ENCODE measurements around the gene RPA1. TPM values are rescaled to one million over a fixed set of nuclear protein-coding genes. Genes with fewer than 3 reads are reported as not detected.

Gene RPA1
- total and polyA plus RNA-seq, 2 of the 4 experiments (the other 2 are of a cell fraction), result 38.4 to 48.2 TPM

DNA sequence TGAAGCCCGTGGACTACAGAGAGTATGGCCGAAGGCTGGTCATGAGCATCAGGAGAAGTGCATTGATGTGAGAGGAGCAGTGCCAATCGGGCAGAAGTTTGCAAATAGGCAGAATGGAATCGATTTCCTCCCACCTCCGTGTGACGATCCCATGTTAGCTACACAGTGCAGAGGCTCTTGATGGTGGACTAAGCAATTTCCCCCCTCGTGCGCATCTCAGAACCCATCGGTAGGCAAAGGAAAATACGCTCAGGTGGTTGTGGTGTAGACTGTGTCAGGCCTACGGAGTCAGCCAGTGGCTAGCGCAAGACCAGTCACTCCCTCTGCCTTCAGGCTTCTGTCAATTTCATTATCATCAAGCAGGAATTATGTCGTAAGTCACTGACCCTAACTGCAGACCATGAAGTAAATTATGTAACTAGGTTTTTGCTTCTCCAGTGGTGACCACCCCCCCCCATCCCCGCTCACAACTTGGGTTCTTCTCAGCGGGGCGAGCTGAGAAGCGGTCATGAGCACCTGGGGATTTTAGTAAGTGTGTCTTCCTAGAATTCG lies 67.4 kb downstream of the RPA1 start (continued):
- no peak for TF ChIP-seq RFX5 (IDR thresholded peaks at IDR 0.05; ENCODE audit: low read depth, low read length)
- TF ChIP-seq MAFK (IDR thresholded peaks at IDR 0.05; ENCODE audit: low read depth, low read length), result no peak
- TF ChIP-seq RAD21 (IDR thresholded peaks at IDR 0.05; ENCODE audit: low read length), result no peak

- no peak overlapping the region for H2AK5ac ChIP-seq (ENCODE audit: low read depth, low read length)
- no peak overlapping the region for H2BK120ac ChIP-seq (ENCODE audit: low read depth, low read length)
- no peak overlapping the region for H3K23ac ChIP-seq (ENCODE audit: low read depth, low read length)
- peaks cover 31% of the 10 kb centered on the region for H3K36me3 ChIP-seq (ENCODE audit: control insufficient read depth, insufficient read depth, low read length)
- no peaks in the 10 kb centered on the region for H3K79me1 ChIP-seq (ENCODE audit: low read depth in 1 of 2, low read length in 2 of 2)
- no peak overlapping the region for H3K18ac ChIP-seq (ENCODE audit: low read depth, low read length)
- no peak overlapping the region for H4K8ac ChIP-seq (ENCODE audit: low read depth in 2 of 2, low read length in 2 of 2)
- no peak overlapping the region for H2AFZ ChIP-seq (replicated peaks; ENCODE audit: low read length, poor library complexity)
- no peak overlapping the region for H2BK20ac ChIP-seq (ENCODE audit: low read depth, low read length)
- H4K20me1 ChIP-seq (ENCODE audit: insufficient read depth, low read length), result no peaks in the 10 kb centered on the region
- TF ChIP-seq CEBPB (IDR thresholded peaks at IDR 0.05; ENCODE audit: low read depth, low read length) (no peak), MXI1 (IDR thresholded peaks at IDR 0.05; ENCODE audit: borderline replicate concordance, low read depth, low read length) (no peak), CHD1 (IDR thresholded peaks at IDR 0.05; ENCODE audit: low read depth, low read length) (no peak), POLR2A (IDR thresholded peaks at IDR 0.05; ENCODE audit: low read depth, low read length) (no peak), BHLHE40 (IDR thresholded peaks at IDR 0.05; ENCODE audit: low read depth, low read length) (no peak), MAFK (IDR thresholded peaks at IDR 0.05; ENCODE audit: low read depth, low read length) (no peak), RAD21 (IDR thresholded peaks at IDR 0.05; ENCODE audit: low read length) (no peak), SMC3 (IDR thresholded peaks at IDR 0.05; ENCODE audit: low read depth, low read length) (no peak), MAZ (IDR thresholded peaks at IDR 0.05; ENCODE audit: borderline replicate concordance, low read depth, low read length) (no peak), RFX5 (IDR thresholded peaks at IDR 0.05; ENCODE audit: low read depth, low read length) (no peak)
- POLR2A ChIA-PET (ENCODE audit: unreplicated experiment), result no interaction called here
- H2BK5ac ChIP-seq (ENCODE audit: low read depth, low read length, poor library complexity, severe bottlenecking), result no peak overlapping the region
- H3K4me2 ChIP-seq (ENCODE audit: low read depth, low read length), result no peak overlapping the region
- CTCF ChIA-PET, result no interaction called here
- H3K9ac ChIP-seq (ENCODE audit: low read depth, low read length), result no peak overlapping the region
- 95% methylated on average over 7 of the region's 17 CpGs; no CpG with 5 or more reads in 1 of the 2 experiments for WGBS, 2 experiments (ENCODE audit: extremely low coverage in 2 of 2, insufficient read length in 1 of 2)
- no peaks in the 10 kb centered on the region for H3K27me3 ChIP-seq (ENCODE audit: control insufficient read depth, insufficient read depth, low read length)
- BruUV-seq (replicated peaks), result no TSS peak
- ATAC-seq (ENCODE audit: low read depth) (no peak), DNase-seq (no peak)
- no peaks in the 10 kb centered on the region for H3K9me1 ChIP-seq (ENCODE audit: insufficient read depth, low read length)
- H3K56ac ChIP-seq (ENCODE audit: extremely low read depth, insufficient read depth, low read length), result no peak overlapping the region
- H3K4me1 ChIP-seq (ENCODE audit: control insufficient read depth, insufficient read depth, low read length), result no peaks in the 10 kb centered on the region
- no peak overlapping the region for H3K4ac ChIP-seq (ENCODE audit: low read depth, low read length)
- no peak overlapping the region for H3K4me3 ChIP-seq (ENCODE audit: insufficient read depth, low read depth, low read length)
- no peak overlapping the region for H4K91ac ChIP-seq (ENCODE audit: insufficient read depth, low read depth, low read length)
- H2BK15ac ChIP-seq (ENCODE audit: low read depth, low read length), result no peak overlapping the region
- no peak overlapping the region for H3K14ac ChIP-seq (replicated peaks; ENCODE audit: low read depth, low read length)
- intact Hi-C loops (cut with micrococcal nuclease) (no loop called here), in situ Hi-C loops (cut with MboI; ENCODE audit: low sequenced_read_pairs) (no loop called here), dilution Hi-C loops (cut with HindIII; ENCODE audit: low sequenced_read_pairs, unreplicated experiment) (no loop called here)
- no peaks in the 10 kb centered on the region for H3K9me3 ChIP-seq (ENCODE audit: control insufficient read depth, insufficient read depth, low read length)
- H4K5ac ChIP-seq (ENCODE audit: low read depth, low read length), result no peak overlapping the region
- no peak overlapping the region for H2AK9ac ChIP-seq (replicated peaks; ENCODE audit: low read depth, low read length, poor library complexity)
- H3K27ac ChIP-seq (ENCODE audit: insufficient read depth, low read length), result no peak overlapping the region
Measured at GRCh38 chr17:1898332-1898731, 68.5 kb downstream of the RPA1 start.

Data from IMR-90 (cell line).